ENCODE data around the gene CCSER2.
"Not testable (repeated sequence)": the region's sequence is repeated elsewhere in the genome, so short reads cannot be mapped to it uniquely, and the experiment has no call there.

Gene CCSER2

GRCh38 chr10:84388148-84388547 lies 59.8 kb downstream of the CCSER2 start:
- DNase-seq = no peak

- no peak for DNase-seq
These were observed 62.0 kb downstream of the CCSER2 start for GRCh38 chr10:84390364-84390763.

- peak in 6 of 56 donors; percentile 6 to 33 (median 8) for DNase-seq
These were observed 62.9 kb downstream of the CCSER2 start for GRCh38 chr10:84391326-84391725.

- DNase-seq = no peak
These were observed 63.8 kb downstream of the CCSER2 start for GRCh38 chr10:84392181-84392580.

GRCh38 chr10:84395581-84395980 lies 67.2 kb downstream of the CCSER2 start:
- DNase-seq = no peak

- no peak for DNase-seq
These were observed 69.4 kb downstream of the CCSER2 start for GRCh38 chr10:84397735-84398144.

- DNase-seq = no peak
These were observed 70.3 kb downstream of the CCSER2 start for GRCh38 chr10:84398696-84399095.

GRCh38 chr10:84401854-84402611 lies 73.6 kb downstream of the CCSER2 start:
- DNase-seq = no peak

- DNase-seq = no peak
These were observed 76.4 kb downstream of the CCSER2 start for GRCh38 chr10:84404783-84405182.

GRCh38 chr10:84405662-84406061 lies 77.3 kb downstream of the CCSER2 start:
- DNase-seq = no peak

- no peak for DNase-seq
These were observed 78.2 kb downstream of the CCSER2 start for GRCh38 chr10:84406561-84406960.

GRCh38 chr10:84407388-84408049 lies 79.1 kb downstream of the CCSER2 start:
- DNase-seq = peak in 1 of 56 donors; percentile 11

- DNase-seq = no peak
These were observed 84.1 kb downstream of the CCSER2 start for GRCh38 chr10:84412482-84412881.

- not testable (repeated sequence) for DNase-seq
These were observed 85.7 kb downstream of the CCSER2 start for GRCh38 chr10:84414110-84414509.

GRCh38 chr10:84415539-84416244 lies 87.3 kb downstream of the CCSER2 start:
- DNase-seq = no peak

- DNase-seq = no peak
These were observed 87.8 kb downstream of the CCSER2 start for GRCh38 chr10:84416245-84416555.

- DNase-seq = no peak
These were observed 95.3 kb downstream of the CCSER2 start for GRCh38 chr10:84423719-84424118.

- peak in 53 of 56 donors; percentile 4 to 86 (median 61) for DNase-seq
These were observed 96.4 kb downstream of the CCSER2 start for GRCh38 chr10:84424731-84425167.

GRCh38 chr10:84427903-84428650 lies 99.7 kb downstream of the CCSER2 start:
- DNase-seq = no peak

- no peak for DNase-seq
These were observed 100.3 kb downstream of the CCSER2 start for GRCh38 chr10:84428711-84429110.

GRCh38 chr10:84429926-84430520 lies 101.6 kb downstream of the CCSER2 start:
- DNase-seq = peak in 21 of 56 donors; percentile 3 to 71 (median 20)

Data from amygdala (tissue), 56 donors.